ENCODE measurements around the gene SLC27A5.
"Not testable (repeated sequence)": the region's sequence is repeated elsewhere in the genome, so short reads cannot be mapped to it uniquely, and the experiment has no call there.

The SLC27A5 gene

GRCh38 chr19:58550362-58551122 lies 38.8 kb upstream of the SLC27A5 start:
- DNase-seq, result no peak

GRCh38 chr19:58549664-58550361 lies 38.0 kb upstream of the SLC27A5 start:
- no peak for DNase-seq

- DNase-seq, result no peak
Observed at GRCh38 chr19:58548859-58549663, 37.3 kb upstream of the SLC27A5 start.

- DNase-seq, result no peak
Observed at GRCh38 chr19:58547323-58548312, 35.8 kb upstream of the SLC27A5 start.

- no peak for DNase-seq
Observed at GRCh38 chr19:58546019-58546530, 34.3 kb upstream of the SLC27A5 start.

- DNase-seq, result no peak
Observed at GRCh38 chr19:58545286-58546018, 33.7 kb upstream of the SLC27A5 start.

GRCh38 chr19:58544591-58545285 lies 32.9 kb upstream of the SLC27A5 start:
- peak; percentile 68 for DNase-seq

- DNase-seq, result peak; percentile 100
Observed at GRCh38 chr19:58543826-58544590, 32.2 kb upstream of the SLC27A5 start, which contains the start of gene TRIM28. TSS of gene TRIM28 (plus strand) at chr19:58544064. CDS start at chr19:58544758, 694 bp downstream.

GRCh38 chr19:58542641-58543372 lies 31.0 kb upstream of the SLC27A5 start:
- not testable (repeated sequence) for DNase-seq

GRCh38 chr19:58539169-58539559 lies 27.4 kb upstream of the SLC27A5 start:
- not testable (repeated sequence) for DNase-seq

- no peak for DNase-seq
Observed at GRCh38 chr19:58538257-58539168, 26.7 kb upstream of the SLC27A5 start.

- DNase-seq, result no peak
Observed at GRCh38 chr19:58536852-58537798, 25.3 kb upstream of the SLC27A5 start.

GRCh38 chr19:58535857-58536256 lies 24.1 kb upstream of the SLC27A5 start:
- DNase-seq, result no peak

- DNase-seq, result no peak
Observed at GRCh38 chr19:58531034-58531840, 19.4 kb upstream of the SLC27A5 start.

- no peak for DNase-seq
Observed at GRCh38 chr19:58529405-58529804, 17.6 kb upstream of the SLC27A5 start.

GRCh38 chr19:58522709-58523108 lies 10.9 kb upstream of the SLC27A5 start:
- no peak for DNase-seq

All from T-helper 9 cell (primary cell).